ENCODE results near the gene PHF21B.
"Not testable (repeated sequence)": the region's sequence is repeated elsewhere in the genome, so short reads cannot be mapped to it uniquely, and the experiment has no call there.

PHF21B gene

DNA sequence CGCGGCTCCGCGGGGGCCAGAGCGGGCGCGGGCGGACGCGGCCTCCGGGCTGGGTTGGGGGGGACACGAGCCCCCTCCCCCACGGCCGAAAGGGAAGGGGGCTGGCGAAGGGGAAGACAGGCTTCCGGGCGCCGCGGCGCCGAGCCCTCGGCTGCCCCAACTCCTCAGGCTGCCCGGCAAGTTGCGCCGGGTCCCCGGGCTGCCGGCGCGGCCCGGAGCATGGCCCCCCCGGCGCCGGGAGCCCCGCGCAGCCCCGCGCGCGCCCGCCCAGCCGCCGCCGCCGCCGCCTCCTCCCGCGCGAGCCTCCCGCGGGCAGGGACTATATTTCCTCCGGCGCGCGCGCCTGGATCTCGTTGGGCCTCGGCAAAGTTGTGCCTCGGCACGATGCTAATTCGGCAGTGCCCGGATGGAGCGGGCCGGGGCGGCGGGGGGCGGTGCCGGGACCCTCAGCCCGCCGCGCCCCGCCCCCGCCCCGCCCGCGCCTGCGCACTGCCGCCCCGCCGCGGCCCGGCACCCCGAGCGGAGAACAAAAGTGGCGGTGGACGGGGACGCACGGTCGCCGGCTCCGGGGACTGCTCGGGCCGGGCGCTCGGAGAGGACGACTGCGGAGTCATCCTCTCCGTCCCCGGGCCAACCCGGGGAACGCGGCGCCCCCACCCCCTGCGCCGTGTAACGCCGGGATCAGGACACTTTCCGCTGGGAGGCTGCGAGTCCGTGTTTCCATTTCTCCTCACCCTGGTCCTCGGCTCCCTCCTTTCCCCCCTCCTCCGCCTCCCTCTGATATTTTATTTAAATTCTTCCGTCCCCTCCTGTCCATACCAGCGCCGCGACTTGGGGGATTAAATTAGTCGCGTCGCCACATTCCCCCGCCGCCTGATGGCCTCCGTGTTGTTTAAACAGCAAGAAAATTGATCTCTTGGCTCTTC, at the start of gene PHF21B:
PHF21B (minus strand) TSS at position 400 of the 926 bp plus-strand sequence. CDS start 456 bp downstream, outside the sequence.
- DNase-seq (ENCODE audit: low read depth in 2 of 2): peak in 1 of 2 donors; percentile 18

DNA sequence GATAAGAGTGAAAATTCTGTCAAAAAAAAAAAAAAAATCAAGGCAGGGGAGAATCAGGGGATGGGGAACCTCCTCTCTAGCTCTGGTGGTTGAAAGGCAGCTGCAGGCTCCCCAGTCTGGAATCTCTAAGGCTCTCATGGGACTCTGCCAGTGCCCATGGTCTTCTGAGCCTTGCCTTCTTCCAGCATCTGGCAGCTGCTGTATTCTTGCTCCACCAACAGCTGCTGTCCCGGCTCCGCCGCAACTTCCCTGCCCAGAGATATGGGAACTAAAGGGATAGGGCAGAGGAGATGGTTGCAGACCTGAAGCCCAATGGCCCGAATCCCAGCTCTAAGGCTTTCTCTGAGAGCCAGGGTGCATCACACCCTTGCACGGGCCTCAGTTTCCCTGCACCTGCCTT, 49.5 kb upstream of the PHF21B start:
- DNase-seq (ENCODE audit: low read depth in 2 of 2): no peak

GRCh38 chr22:45058622-45058912, 48.8 kb upstream of the PHF21B start:
- no peak for DNase-seq (ENCODE audit: low read depth in 2 of 2)

- no peak for DNase-seq (ENCODE audit: low read depth in 2 of 2)
Observed at GRCh38 chr22:45055936-45056335, 46.1 kb upstream of the PHF21B start.

- no peak for DNase-seq (ENCODE audit: low read depth in 2 of 2)
Observed at GRCh38 chr22:45053571-45053970, 43.8 kb upstream of the PHF21B start.

- no peak for DNase-seq (ENCODE audit: low read depth in 2 of 2)
Observed at GRCh38 chr22:45053094-45053493, 43.3 kb upstream of the PHF21B start.

DNA sequence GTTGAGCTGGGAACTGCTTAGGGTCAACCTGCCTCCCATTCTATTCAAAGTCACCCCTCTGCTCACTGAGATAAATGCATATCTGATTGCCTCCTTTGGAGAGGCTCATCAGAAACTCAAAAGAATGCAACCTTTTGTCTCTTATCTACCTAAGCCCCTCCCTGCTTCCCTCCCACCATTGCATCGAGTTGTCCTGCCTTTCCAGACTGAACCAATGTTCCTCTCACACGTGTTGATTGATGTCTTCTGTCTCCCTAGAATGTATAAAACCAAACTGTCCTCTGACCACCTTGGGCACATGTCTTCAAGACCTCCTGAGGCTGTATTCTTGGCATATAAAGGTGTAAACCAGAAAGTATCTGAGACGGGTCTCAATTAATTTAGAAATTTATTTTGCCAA, 42.9 kb upstream of the PHF21B start:
- not testable (repeated sequence) for DNase-seq (ENCODE audit: low read depth in 2 of 2)

DNA sequence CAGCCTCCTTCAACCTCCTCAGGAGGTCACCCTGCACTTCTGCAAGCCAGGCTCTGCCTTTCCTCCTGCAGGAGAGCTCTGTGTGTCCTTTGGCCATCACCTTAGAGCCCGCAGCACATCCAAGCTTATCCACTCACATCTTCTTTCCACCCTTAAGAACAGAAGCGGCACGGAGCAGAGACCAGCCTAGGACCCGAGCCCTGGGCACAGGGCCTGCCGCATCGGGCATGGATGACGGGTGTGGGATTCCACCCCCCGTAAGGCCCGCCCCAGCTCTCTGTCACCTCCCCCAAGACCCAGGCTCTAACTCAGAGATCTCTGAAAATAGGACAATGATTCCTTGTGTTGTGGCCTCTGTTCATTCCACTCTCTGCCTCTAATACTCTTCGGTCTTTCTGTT, 42.1 kb upstream of the PHF21B start:
- no peak for DNase-seq (ENCODE audit: low read depth in 2 of 2)

DNA sequence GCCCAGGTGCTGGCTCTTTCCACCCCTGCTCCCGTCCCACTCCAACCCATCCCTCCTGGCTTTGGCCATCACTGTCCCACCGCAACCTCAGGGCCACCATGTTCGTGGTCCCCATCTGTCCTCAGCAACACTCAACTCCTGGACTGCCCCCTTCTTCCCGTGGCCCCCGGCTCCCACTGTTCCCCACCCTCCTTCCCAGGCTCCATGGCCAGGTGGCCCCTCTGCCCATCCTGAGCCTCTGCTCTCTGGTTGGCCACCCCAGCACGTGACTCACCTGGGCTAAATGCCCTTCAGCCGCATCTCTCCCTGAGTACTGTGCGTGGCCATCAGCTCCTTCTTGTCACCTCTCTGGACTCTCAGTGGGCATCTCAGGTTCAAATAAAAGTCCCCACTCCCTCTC, 41.6 kb upstream of the PHF21B start:
- DNase-seq (ENCODE audit: low read depth in 2 of 2): no peak

DNA sequence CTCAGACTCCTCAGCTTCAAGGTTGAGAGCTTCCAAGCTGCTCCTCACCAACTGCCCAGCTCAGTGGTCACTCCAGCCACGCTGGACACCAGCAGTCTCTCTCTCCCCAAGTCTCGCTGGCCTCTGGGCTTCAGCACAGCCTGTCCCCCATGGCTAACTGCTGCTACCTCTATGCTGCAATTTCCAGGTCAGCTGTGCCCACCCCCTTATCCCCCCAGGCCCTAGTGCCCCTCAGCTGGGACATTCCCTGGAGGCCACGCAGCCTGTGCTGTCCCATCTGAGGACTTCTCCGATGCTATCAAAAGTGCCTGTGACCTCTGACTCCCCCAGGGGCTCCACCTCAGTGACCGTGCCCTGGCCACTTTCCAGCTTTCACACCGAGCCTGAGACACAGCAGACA, 37.5 kb upstream of the PHF21B start:
- no peak for DNase-seq (ENCODE audit: low read depth in 2 of 2)

GRCh38 chr22:45045208-45045607, 35.4 kb upstream of the PHF21B start:
- no peak for DNase-seq (ENCODE audit: low read depth in 2 of 2)

DNA sequence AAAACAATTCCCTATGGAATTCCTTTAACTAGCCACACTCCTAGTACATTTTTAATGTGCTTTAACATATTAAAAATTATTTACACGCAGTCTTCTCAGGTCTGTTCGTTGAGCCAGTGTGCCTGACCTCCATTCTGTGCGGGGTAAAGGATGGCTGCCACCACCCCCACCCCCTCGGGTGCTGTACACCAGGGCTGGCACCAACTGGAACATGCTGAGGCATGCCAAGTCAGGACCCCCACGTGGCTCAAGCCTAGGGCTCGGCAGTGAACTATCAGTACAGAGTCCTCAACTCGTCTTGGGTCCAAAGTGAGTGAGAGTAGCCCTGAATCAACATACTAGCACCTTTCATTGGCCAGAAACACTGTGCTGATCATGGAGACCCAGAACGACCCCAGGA, 32.5 kb upstream of the PHF21B start:
- DNase-seq (ENCODE audit: low read depth in 2 of 2): no peak

GRCh38 chr22:45039133-45039532, 29.3 kb upstream of the PHF21B start:
- DNase-seq (ENCODE audit: low read depth in 2 of 2): no peak

DNA sequence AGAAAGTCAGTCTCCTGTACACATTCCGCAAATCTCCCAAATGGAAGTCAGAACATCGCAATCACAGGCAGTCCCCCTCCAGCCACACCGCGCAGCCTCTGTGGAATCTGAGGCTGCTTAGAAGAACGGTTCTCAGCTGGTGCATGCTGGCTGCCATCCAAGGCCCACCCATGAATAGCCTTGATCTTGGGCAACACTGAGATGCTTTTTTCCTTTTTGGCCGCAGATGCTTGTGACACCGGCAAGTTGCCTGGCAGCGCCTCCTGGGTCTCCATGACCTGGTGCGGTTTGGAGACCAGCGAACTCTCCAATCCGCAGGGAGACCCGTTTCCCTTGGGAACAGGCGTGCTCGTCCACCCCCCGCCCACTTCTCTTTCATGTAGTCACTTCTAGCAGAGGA, 26.3 kb upstream of the PHF21B start:
- DNase-seq (ENCODE audit: low read depth in 2 of 2): no peak

DNA sequence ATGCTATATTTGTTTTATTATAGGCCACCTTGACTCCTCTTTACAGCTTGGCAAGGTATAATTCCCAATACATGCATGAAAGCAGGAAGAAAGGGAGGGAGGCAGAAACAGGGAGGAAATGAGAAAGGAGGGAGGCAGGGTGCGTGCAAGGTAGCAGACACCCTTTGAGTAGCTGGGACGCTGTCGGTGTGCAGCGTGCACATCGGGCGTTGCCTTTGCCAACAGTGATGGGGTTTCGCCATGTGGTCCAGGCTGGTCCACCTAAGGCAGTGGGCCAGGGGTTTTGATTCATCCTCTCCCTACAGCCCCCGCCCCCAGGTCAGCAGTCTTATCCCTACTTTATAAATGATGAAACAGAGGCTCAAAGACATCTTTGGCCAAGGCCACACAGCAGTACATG, 25.0 kb upstream of the PHF21B start:
- no peak for DNase-seq (ENCODE audit: low read depth in 2 of 2)

DNA sequence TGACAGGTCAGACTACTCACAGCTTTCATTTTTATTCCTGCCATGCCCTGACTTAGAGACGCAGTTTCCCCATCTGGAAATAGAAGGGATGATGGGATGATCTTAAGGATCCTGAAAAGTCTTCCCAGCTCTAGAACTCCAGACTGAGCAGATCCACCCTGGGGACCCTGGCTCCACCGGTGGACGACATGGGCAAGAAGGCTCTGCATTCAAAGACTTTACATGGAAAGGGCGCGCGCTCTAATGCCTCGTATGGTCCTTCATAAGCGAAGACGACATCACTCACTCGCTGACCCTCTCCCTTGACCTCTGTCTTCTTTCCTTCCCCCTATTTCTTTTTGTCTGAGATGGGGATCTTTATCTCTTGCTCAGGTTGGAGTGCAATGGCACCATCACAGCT, 24.4 kb upstream of the PHF21B start:
- no peak for DNase-seq (ENCODE audit: low read depth in 2 of 2)

- DNase-seq (ENCODE audit: low read depth in 2 of 2): no peak
Observed at GRCh38 chr22:45033136-45033535, 23.3 kb upstream of the PHF21B start.

GRCh38 chr22:45031629-45032403, 22.0 kb upstream of the PHF21B start:
- DNase-seq (ENCODE audit: low read depth in 2 of 2): no peak

- DNase-seq (ENCODE audit: low read depth in 2 of 2): no peak
Observed at GRCh38 chr22:45029501-45029900, 19.7 kb upstream of the PHF21B start.

DNA sequence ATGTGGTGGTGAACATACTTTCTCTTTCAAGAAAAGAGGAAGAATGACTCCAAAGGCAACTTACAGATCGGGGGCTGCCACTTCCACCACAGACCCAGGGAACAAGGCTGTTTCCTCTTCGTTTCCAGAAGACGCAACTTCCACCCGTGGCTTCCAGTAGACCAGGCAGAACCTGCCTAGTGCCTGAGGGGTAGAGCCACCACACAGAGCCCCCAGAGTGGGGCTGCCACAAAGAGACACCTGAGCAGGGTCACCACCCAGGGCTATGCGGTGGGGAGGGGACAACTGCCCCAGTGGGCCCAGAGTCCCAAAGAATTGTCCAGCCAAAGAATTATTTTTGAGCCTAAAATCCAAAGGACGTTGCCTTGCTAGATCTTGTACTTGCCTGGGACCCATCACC, 16.7 kb upstream of the PHF21B start:
- no peak for DNase-seq (ENCODE audit: low read depth in 2 of 2)

GRCh38 chr22:45023431-45023830, 13.6 kb upstream of the PHF21B start:
- DNase-seq (ENCODE audit: low read depth in 2 of 2): no peak

DNA sequence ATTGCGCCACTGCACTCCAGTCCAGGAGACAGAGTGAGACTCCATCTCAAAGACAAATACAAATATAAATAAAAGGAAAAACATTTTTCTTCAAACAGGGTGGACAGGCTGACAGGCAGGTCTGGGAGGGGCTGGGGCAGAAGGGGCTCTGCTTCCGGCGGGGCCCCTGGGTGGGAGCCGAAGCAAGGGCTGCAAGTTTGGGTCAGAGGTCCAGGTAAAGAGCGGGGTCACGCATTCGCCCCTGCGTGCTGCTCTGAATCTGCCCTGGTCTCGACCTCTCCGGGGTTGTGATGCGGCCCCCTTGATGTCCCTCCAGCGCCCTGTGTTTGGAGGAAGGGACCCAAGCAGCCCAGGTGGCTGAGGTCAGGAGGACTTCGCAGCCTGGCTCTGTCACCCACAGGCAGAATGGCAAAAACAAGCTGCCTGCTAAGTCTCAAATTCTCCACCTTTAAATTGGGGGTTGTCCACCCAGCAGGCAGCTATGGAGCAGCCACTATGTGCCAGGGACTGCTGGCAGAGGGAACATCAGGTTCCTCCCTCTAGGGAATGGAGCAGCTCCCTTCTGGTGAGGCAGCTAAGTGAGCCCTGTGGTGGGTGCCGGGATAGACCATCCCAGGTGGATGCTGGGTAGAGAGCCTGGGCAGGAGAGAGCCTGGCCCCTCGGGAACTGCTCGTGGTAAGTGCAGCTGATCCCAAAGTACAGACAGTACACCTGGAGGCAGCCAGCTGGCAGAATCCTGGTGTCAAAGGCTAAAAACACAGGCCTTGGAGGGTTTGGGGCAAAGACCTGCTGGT, 10.3 kb upstream of the PHF21B start:
- no peak for DNase-seq (ENCODE audit: low read depth in 2 of 2)

All from activated CD4-positive, alpha-beta T cell treated with anti-CD3 and anti-CD28 coated beads for 24 hours (primary cell).